IPS DF 19.7 (cell line): Measurements from ENCODE around the gene PRR35.

Source experiments
- DNase-seq: peaks from one replicate; pipeline ENCODE4 v3.0.0-alpha.2; 2013; ENCODE audit warnings: low read depth, low spot score

PRR35 gene

DNA sequence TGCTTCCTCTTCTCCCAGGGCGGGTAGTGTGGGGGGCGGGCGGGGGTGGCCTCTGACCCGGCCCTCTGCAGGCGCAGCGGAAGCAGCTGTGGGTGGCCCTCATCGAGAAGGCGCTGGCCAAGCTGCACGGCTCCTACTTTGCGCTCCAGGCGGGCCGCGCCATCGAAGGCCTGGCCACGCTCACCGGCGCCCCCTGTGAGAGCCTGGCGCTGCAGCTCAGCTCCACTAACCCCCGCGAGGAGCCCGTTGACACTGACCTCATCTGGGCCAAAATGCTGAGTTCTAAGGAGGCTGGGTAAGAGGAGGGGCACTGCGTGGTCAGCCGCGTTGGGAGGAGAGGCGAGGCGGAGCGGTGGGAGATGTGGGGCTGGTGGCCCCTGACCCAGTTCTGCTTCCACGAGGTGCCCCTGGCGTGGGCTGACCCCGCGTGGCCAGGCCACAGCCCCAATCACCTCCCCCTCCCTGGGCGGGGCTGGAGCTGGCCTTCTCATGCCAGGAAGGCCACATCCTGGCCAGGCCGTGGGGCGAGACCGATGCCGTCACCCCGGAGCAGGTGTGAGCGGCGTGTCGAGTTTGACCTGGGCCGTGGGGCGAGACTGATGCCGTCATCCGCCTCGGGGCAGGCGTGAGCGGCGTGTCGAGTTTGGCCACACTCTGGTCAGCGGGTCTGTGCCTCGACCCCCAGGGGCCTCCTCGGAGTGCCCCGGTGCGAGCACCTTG lies 10.5 kb upstream of the PRR35 start:
- no peak for DNase-seq

DNA sequence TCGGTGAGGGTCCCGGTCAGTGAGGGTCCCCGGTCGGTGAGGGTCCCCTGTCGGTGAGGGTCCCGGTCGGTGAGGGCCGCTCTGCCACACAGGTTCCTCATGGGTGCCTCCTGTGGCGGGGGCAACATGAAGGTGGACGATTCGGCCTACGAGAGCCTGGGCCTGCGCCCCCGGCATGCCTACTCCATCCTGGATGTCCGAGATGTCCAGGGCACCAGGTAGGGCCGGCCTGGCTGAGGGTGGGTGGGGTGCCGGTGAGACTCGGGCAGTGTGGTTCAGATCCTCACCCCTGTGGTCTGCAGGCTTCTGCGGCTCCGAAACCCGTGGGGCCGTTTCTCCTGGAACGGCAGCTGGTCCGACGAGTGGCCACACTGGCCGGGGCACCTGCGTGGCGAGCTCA lies 9.0 kb upstream of the PRR35 start:
- no peak for DNase-seq

DNA sequence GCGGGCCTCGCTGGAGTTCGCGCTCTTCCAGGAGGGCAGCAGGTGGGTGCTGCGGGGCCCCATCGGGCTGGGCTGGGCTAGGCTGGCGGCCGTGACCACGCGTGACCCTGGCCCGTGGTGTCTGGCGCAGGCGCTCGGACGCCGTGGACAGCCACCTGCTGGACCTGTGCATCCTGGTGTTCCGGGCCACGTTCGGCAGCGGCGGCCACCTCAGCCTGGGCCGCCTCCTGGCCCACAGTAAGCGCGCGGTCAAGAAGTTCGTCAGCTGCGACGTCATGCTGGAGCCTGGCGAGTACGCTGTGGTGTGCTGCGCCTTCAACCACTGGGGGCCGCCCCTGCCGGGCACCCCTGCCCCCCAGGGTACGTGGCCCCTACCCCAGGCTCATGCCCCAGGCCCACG lies 8.0 kb upstream of the PRR35 start:
- DNase-seq = no peak

DNA sequence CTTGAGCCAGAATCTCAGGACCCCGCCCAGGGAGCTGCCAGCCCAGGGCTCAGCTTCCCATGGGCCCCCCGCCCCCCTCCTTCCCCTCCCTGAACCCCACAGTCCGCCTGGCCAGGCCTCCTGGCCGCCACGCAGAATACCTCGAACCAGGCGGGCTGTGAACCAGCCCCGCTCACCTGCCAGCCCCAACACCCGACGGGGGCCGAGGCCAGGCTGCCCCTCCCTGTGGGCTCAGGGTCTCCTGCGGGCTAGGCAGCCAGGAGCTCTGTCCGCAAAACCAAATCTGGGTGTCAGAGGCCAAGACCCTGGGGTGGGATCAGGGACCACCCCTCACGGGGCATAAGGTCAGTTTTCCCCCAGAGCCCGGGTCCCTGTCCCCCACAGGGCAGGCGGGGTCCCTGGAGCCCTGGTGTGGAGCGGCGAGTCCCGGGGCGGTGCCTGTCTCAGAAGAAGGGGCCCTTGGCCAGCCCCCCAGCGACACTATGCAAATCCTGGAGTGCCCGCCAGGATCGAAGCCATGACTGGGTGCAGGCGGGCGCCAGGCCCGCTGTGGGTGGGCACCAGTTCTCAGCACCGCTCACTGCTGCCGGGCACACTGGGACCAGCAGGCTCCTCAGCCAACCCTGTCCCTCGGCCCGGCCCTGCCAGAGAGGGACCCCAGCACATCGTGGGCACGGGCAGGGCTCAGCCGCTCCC lies 6.4 kb upstream of the PRR35 start:
- DNase-seq = no peak

DNA sequence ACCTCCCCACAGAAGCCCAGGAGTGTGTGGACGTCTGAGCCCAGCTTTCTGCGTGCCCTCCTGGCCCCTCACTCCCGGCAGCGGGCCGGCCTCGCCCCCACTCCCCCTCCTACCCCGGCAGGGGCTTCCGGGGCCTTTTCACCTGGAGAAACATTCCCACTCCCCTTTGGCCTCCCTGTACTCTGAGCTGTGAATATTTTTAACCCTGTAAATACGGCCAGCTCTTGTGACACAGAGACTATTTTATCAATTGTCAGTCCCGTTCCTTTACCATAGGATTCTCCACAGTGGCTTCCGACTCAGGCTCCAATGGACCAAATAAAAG lies 5.9 kb upstream of the PRR35 start:
- DNase-seq = no peak

DNA sequence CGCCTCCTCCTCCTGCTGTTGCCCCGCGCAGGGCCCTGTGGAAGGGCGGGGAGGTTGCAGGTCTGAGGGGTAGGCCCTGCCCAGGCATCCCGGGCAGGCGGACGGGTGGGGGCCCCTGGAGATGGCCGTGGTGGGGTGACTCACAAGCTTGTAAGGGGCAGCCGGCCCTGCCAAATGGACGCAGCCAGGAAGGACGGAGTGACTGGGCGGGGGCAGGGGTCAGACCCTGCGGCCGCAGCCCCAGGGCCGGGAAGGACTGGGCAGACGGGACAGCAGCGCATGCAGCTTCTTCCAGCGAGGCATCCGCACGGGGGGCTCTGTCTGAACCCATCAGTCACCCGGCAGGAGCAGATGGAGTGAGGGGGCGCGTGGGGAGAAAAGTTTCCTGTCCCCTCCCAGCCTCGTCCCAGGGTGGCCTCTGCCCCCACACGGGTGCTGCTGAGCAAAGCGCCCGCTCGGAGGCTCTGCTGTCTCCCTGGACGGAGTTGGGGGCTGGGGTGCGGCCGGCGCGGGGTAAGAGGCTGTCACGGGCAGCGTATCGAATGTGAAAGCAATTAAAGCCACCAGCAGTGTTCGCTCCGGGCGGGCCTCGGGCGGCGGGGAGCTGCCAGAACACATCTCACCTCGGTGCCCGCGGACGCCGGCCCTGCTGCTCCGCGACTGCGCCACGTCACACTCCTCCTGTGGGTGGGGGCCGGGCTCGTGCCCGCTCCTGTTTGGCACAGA lies 5.4 kb upstream of the PRR35 start:
- DNase-seq = no peak

DNA sequence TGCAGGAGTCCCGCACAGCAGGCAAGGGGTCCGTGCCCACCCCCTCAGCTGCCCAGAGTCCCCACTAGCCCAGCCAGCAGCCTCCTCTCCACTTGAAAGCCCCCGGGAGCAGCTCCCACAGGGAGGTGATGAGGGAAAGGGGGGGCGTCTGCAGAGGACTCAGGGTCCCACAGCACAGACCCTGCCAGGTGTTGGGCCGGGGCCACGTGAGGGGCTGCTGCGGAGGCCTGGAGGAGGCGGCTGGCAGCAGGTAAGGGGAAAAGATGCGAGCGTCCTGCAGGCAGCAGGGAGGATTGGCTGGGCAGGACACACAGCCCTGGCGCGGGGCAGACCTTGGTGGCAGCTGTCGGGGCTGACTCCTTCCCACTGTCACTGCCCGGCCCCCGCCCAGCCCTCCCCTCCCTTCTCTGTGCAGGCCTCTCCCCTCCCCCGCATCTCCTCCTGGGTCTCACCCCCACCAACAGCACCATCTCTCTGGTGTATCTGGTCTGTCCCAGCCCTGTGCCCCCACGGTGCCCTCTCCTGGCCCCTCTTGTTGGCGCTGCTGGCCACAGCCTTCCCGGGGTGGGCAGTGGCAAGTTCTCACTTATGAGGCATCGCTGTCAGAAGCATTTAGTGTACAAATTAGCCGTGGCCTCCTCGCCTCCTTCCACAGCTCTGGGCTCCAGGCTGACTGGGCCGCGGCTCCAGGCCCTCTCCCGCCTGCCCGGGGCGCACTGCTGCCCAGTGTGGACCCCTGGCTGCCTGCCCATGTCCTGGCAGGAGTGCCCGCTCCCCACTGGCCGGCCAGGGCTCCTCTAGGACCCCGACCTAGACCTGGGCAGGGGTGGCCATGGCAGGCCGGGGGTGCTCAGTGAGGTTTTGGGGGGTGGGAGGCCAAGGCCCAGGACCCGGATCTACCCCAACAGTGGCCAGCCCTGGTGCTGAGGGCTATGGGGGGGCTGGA lies 4.4 kb upstream of the PRR35 start:
- no peak for DNase-seq

DNA sequence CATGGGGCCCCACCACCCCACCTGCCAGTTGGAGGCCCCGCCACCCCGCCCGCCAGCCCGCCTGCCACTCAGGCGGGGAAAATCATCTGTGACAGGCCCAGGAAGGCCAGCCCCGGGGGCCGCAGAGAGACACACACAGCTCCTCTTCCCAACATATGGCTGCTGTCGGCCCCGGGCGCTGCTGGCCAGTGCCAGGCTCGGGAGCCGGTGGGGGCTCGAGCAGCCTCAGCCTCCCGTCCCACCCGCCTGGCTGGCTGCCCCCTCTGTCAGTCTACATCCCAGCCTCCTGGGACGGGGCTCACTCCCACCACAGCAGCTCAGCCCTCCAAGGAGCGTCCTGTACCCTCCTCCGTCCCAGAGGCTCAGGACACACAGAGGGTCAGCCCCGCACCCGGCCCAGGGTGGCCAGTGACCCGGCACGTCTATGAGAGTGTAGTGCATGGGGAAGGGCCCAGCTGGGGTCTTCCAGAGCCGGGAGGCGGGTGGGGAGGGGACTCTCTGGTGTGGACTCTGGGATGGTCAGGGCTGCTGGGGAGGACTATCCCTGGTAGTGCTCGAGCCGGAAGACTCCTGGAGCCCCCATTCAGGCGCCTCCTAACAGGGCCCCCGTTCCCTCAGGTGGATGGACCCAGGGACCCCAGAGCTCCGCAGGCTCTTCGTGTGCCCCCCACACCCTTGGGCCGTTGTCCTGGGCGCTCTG lies 3.6 kb upstream of the PRR35 start:
- DNase-seq = no peak

DNA sequence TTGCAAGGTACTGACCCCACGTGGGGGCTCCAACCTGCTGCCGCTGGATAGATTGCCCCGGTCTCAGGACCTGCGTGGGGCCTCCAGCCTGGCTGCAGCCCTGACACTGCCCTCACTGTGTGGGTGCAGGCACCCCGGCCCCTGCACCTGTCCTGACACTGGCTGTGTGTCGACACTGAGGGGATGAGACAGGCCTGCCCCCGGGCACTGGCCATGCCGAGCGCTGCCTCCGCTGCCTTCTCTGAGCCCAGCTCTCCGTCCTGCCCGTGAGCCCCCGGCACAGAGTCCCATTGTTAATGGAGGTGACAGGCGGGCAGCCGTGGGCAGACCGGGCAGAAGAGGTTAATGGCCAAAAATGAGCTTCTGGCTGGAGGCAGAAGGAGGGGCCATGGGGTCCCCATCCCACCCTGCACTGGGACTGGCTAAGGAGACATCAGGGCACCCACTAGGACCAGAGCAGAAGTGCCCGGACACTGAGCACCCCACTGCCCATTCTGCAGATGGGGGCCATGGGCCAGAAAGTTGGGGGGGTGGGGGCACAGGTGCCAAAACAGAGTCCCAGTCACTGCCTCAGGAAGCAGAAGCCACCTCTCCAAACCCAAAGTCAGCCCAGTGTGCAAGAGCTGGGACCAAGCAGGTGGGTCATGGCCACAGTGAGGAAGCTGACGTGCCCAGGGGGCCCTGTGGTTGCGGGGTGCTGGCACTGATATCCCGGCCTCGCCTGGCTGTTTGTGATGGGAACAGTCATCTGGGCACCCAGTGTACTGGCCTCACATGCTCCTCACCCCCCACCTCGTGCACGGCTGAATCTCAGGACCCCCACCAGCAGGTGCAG lies 2.5 kb upstream of the PRR35 start:
- no peak for DNase-seq

DNA sequence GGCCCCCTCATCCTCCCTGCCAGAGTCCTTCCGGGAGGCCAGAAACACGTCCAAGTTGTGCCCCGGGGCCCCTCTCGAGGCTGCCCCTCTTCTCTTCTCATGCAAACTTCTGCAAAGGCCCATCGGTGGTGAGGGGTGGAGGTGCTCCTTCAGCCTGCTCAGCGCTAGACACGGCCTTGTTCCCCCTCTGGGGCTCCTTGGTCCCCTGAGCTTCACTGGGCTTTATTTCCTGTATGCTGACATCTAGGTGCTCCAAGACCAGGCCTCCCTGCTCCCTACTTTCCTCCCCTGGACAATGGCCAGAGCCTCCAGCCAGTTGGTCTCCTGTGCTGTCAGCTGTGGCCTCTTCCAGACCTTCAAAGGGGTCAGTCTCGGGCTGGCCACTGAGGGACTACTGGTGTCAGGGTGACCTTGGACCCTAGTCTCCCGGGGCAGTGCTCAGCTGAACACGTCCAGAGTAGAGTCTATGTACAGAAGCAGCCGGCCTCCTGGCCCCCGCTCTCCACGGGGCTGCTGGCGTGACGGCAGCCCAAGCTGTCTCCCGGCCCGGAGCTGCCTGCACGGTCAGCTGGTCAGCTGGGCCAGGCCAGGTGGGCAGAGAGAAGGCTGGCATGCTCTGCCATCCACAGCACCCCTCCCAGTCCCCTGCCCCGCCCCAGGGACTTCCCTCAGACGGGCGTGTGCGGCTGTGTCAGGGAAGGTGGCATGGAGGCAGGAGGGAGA lies 1.7 kb upstream of the PRR35 start:
- no peak for DNase-seq

DNA sequence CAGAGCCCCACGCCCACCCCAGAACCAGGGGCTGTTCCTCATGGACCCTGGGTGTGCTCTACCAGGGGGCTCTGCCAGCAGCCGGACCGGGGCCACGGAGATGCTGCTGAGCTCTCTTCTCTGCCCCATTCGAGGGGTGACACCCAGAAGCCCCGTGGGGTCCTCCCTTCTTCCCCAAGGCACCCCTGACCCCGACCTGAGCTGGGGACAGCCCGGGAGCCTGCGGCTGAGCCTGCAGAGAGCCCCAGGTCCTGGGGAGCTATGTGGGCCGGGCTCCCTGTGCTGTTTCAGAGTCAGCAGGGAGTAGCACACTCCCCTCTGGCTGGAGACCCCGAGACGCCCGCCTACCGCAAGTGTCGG lies 1.2 kb upstream of the PRR35 start:
- DNase-seq = no peak

DNA sequence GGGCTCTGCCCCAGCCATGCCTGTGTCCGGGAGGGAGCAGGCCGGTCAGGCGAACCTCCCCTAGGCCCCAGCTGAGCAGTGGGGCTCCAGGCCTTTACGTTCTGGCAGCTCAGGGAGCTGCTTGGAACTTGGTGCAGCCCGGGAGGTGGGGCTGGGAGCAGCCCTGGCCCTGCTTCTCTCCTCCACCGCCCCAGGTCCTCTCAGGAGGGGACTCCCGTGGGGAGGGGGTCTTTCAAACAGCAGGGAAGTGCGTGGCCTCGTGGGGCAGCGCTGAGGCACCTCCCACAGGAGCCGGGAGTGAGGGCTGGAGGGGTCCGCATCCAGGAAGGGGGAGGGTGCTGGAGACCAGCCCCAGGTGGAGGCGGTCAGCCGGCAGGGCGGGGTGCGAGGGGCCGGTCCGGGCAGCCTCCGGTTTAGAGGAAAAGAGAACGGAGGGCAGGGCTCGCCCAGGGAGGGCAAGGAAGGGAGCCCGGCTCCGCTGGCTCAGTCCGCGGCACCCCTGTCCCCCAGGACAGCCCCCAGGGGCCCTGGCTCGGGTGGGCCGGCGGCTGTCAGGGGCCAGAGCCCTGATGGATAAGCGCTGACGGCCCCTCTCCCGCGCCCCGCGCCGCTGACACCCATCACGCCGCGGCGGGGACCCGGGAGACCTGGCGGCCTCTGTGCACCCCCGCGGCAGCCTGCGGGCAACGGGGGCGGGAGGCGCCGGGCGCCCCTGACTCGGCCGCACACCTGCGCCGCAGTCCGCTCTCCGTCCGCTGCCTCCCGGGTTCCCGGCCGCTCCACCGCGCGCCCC lies 587 bp upstream of the PRR35 start:
- DNase-seq = no peak

DNA sequence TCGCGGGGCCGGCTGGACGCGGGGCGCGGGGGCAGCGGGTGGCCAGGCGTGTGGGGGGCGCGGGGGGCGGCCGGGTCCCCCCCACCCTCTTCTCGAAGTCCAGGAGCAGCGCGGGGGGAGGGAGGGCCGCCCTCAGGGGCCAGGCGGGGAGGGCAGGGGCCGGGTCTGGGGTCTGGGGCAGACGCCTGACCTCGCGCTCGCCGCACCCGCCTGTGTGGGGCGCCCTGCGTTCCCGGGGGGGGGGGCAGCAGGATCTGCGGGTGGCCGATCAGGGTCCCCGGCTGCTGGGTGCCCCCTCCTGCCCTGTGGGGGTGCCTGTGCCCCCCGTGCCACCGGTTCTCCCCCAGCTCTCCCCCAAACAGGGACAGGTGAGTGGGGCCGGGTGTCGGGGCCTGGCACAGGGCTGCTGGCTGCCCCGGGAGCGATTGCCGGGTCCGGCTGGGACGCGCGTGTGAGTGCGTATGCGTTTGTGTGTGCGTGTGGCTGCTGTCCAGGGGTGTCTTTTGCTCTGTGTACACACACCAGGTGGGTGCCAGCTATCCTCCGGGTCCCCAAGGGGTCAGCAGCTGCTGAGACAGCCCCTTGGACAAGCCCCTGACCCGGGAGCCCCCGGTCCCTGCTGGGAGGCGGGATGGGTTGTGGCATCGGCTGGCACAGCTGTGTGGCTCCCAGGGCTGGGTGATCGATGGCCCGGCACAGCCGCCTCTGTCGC lies 663 bp downstream of the PRR35 start:
- no peak for DNase-seq

DNA sequence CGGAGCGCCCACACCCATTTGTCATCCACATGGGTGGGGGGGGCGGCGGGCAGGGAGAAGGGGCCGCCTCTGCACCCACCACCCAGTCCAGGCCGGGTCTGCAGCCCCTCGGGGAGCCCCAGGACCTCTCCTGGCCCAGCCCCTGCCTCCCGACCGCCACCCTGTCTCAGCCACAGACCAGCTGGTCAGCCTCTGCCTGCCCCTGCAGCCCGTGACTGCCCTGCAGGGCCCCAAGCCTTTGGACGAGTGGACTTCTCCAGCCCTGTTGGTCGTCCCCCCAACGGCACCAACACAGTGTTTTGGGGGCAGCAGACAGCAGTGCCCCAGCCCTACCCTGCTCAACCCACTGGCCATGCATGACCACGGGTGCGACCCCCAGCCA lies 1.2 kb downstream of the PRR35 start:
- DNase-seq = no peak

DNA sequence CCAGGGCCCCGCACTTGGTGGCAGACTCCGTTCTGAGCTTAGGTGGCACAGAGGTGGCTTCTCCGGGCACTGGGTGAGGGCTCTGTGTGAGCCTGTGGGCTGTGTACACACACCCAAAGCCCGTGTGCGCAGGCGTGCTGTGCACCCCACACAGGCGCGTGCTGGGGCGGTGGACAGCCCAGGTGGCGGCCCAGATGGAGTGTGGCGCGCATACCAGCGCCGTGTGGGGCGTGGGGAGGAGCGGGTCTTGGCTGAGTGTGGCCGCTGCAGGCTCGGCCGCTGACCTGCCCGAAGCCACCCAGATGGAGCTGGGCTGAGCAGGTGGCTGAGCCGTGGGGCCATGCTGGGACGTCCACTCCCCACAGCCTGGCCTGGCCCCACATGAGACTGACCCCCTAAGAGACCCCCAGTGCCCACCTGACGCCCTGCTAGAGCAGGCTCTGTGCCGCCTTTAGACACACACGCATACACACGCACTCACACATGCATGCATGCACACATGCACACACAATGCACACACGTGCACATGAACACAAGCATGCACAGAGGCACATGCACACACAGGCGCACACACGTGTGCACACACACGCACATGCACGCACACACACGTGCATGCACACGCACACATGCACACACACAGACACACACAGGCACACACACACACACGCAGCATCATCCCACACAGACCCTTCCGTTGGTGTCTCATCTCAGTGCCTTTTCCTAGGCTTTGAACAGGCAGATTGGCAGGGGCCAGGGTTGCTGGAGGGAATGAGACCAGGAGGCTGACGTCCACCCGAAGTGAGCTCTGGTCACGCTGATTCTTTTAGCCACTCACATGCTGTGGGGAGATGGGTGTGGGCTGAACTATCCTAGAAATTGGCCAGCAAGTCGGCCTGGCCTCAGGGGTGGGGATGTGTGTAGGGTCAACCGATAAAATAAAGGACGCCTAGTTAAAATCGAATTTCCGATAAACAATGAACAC lies 2.1 kb downstream of the PRR35 start:
- DNase-seq = no peak

DNA sequence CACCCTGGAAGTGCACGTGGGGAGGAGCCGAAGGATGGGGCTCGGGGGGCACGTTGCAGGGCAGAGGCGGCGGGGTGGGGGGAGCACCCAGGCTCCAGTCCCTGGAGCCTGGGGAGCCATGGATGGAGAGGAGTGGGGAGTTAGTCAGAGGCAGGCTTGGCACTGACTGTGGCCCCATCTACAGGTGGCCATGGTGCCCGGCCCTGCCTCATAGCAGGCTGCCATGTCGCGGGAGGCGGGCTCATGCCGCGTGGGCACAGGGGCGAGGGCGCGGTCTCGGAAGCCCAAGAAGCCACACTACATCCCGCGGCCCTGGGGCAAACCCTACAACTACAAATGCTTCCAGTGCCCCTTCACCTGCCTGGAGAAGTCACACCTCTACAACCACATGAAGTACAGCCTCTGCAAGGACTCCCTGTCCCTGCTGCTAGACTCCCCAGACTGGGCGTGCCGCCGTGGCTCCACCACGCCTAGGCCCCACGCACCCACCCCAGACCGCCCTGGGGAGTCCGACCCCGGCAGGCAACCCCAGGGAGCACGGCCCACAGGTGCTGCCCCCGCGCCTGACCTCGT lies 3.0 kb downstream of the PRR35 start:
- DNase-seq = no peak
